ENCODE results near the gene ANKRD33B. TPM values are rescaled to one million over a fixed set of nuclear protein-coding genes. Genes with fewer than 3 reads are reported as not detected.

ANKRD33B gene
- total and polyA plus RNA-seq, 9 of the 15 experiments (the other 6 are each of a cell fraction or from before 2014, with no cell fraction given): 0.10 to 1.7 (median 0.40) TPM

- TF ChIP-seq PBX2 (CRISPR knock-in tag; IDR thresholded peaks at IDR 0.05; ENCODE audit: low read depth) (no peak), PBX2 (tag; conservative IDR thresholded peaks at IDR 0.05; ENCODE audit: low read depth) (no peak), RFX1 (IDR thresholded peaks at IDR 0.05) (no peak), SREBF2 (CRISPR knock-in tag; IDR thresholded peaks at IDR 0.05) (no peak), ARNT (IDR thresholded peaks at IDR 0.05) (no peak)
These were observed 123.0 kb downstream of the ANKRD33B start (continued) for GRCh38 chr5:10686890-10687289.

GRCh38 chr5:10688651-10689171 is 124.8 kb downstream of the ANKRD33B start:
- ChIA-PET POLR2A (interaction anchor here (0.7 to 1.8 kb wide), 4 partner anchors 9 to 87 kb away, joined by 5 read pairs; no protein-coding TSS in a partner anchor), CTCF (ENCODE audit: low intra/inter-chr PET ratio) (interaction anchor here (2.3 kb wide), 1 partner anchor 235 kb away, joined by 21 read pairs; no protein-coding TSS in a partner anchor)
- Histone ChIP-seq H3K4me3 (no peak overlapping the region), H3K79me2 (ENCODE audit: control insufficient read depth, insufficient read depth, low read length) (peaks cover 19% of the 10 kb centered on the region; the same call in 2 of the 3 replicates), H3K9me1 (ENCODE audit: control insufficient read depth, insufficient read depth, low read length) (peaks cover 9% of the 10 kb centered on the region), H3K36me3 (ENCODE audit: control insufficient read depth, insufficient read depth, low read length) (peaks cover 50% of the 10 kb centered on the region; the same call in 2 of the 3 replicates), H3K4me2 (ENCODE audit: insufficient read depth, low read length) (no peak overlapping the region), H3K9me3 (replicated peaks; ENCODE audit: control insufficient read depth, insufficient read depth, low read depth, low read length) (no peaks in the 10 kb centered on the region), H4K20me1 (replicated peaks; ENCODE audit: control insufficient read depth, insufficient read depth, low read length) (peaks cover 26% of the 10 kb centered on the region), H3K27ac (ENCODE audit: extremely low read depth, low read depth, low read length) (no peak overlapping the region; the same call in 2 of the 3 replicates), H3K4me1 (replicated peaks in 1 of 2; ENCODE audit: control insufficient read depth in 2 of 2, insufficient read depth in 2 of 2, low read length in 2 of 2) (peaks cover 6 to 12% of the 10 kb centered on the region in 2 experiments; a peak in 4 of 5 replicates), H2AFZ (ENCODE audit: low read depth, low read length) (no peak overlapping the region), H3K27me3 (ENCODE audit: control insufficient read depth in 2 of 2, insufficient read depth in 2 of 2, low read length in 2 of 2) (no peaks in the 10 kb centered on the region), H3K9ac (ENCODE audit: insufficient read depth in 1 of 2, low read depth in 2 of 2, low read length in 2 of 2) (peak overlapping the region in 1 of 2 experiments; percentile 37; a peak in 1 of 4 replicates)
- in situ Hi-C loops (cut with MboI) (no loop called here), intact Hi-C loops (cut with micrococcal nuclease) (loop anchor here (1.0 kb wide), 1 partner anchor 236 kb away; no protein-coding TSS in a partner anchor)
- FAIRE-seq: no peak
- TF ChIP-seq HMGN3 (IDR thresholded peaks at IDR 0.05; ENCODE audit: borderline replicate concordance, extremely low read depth, insufficient read length, low read depth, low read length): no peak
- TF ChIP-seq KAT7 (CRISPR knock-in tag; IDR thresholded peaks at IDR 0.05; ENCODE audit: borderline replicate concordance): no peak
- TF ChIP-seq ZNF655 (CRISPR knock-in tag; IDR thresholded peaks at IDR 0.05): no peak
- TF ChIP-seq RFX5 (IDR thresholded peaks at IDR 0.05; ENCODE audit: low read depth, low read length): no peak
- TF ChIP-seq ETV6 (IDR thresholded peaks at IDR 0.05; ENCODE audit: borderline replicate concordance in 1 of 2, low read depth in 2 of 2, low read length in 1 of 2): no peak
- TF ChIP-seq ETV6 (CRISPR knock-in tag; IDR thresholded peaks at IDR 0.05; ENCODE audit: borderline replicate concordance): no peak
- TF ChIP-seq ZKSCAN3 (CRISPR knock-in tag; IDR thresholded peaks at IDR 0.05): no peak
- no peak for TF ChIP-seq ZNF134 (CRISPR knock-in tag; conservative IDR thresholded peaks at IDR 0.05)
- TF ChIP-seq FUS (optimal IDR thresholded peaks at IDR 0.05; ENCODE audit: low read depth, low read length): no peak
- TF ChIP-seq ATF4 (CRISPR knock-in tag; IDR thresholded peaks at IDR 0.05): no peak
- no peak; the same call in 2 of the 3 replicates for ATAC-seq
- 91% methylated on average over 13 of the region's 13 CpGs for WGBS (ENCODE audit: insufficient coverage, low coverage, missing lambda C conversion rate)
- no peak for DNase-seq (ENCODE audit: extremely low read depth in 1 of 4, low spot score in 3 of 4)
- BruUV-seq (replicated peaks): no TSS peak

Measured in K562 (cell line).